Tibial nerve (tissue), 3 donors: ENCODE results near the gene CELF1.
"Not testable (repeated sequence)": the region's sequence is repeated elsewhere in the genome, so short reads cannot be mapped to it uniquely, and the experiment has no call there.

Experiments used
- POLR2A ChIP-seq, 2 donors: fragments of 450-650 bp; IDR thresholded peaks; one replicate each; pipeline ENCODE4 v1.6.1; 2017; ENCODE audit warnings: antibody characterized with exemption in 2 of 2, mild to moderate bottlenecking in 2 of 2, moderate library complexity in 2 of 2
- TF ChIP-seq, protein P1 (sequence below), 5 experiments: fragments of 200-600 bp in 3 of 5; fragments of 450-650 bp in 2 of 5; sonication (generic) in 3 of 5; IDR thresholded peaks; one replicate each; pipeline ENCODE4 v1.5.1; 2016 to 2019; ENCODE audit warnings: antibody characterized with exemption in 5 of 5, mild to moderate bottlenecking in 3 of 5, moderate library complexity in 2 of 5

DNA sequence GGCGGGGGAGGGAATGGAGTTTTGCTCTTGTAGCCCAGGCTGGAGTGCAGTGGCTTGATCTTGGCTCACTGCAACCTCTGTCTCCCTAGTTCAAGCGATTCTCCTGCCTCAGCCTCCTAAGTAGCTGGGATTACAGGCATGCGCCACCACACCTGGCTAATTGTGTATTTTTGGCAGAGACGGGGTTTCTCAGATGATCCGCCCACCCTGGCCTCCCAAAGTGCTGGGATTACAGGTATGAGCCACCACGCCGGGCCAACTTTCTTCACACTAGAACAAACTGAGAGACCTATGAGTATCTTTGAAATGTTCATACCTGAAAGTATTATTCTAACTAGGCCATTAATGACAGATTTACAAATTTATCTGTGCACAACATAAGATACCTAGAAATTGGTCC, 6.7 kb downstream of the CELF1 start:
- TF ChIP-seq, protein P1, sequence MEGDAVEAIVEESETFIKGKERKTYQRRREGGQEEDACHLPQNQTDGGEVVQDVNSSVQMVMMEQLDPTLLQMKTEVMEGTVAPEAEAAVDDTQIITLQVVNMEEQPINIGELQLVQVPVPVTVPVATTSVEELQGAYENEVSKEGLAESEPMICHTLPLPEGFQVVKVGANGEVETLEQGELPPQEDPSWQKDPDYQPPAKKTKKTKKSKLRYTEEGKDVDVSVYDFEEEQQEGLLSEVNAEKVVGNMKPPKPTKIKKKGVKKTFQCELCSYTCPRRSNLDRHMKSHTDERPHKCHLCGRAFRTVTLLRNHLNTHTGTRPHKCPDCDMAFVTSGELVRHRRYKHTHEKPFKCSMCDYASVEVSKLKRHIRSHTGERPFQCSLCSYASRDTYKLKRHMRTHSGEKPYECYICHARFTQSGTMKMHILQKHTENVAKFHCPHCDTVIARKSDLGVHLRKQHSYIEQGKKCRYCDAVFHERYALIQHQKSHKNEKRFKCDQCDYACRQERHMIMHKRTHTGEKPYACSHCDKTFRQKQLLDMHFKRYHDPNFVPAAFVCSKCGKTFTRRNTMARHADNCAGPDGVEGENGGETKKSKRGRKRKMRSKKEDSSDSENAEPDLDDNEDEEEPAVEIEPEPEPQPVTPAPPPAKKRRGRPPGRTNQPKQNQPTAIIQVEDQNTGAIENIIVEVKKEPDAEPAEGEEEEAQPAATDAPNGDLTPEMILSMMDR (IDR thresholded peaks at IDR 0.05): not testable (repeated sequence)
- not testable (repeated sequence) for TF ChIP-seq POLR2A (IDR thresholded peaks at IDR 0.05)
